Ovary (tissue), 3 donors: Measurements from ENCODE around the gene LEMD2.

Experiments used
- CTCF ChIP-seq, 3 donors: fragments of 450-650 bp in 2 of 3; fragments of 200-600 bp in 1 of 3; IDR thresholded peaks; one replicate each; pipeline versions ENCODE4 v1.5.1 to v1.8.0; 2016 to 2022; ENCODE audit warnings: antibody characterized with exemption in 3 of 3, mild to moderate bottlenecking in 1 of 3
- POLR2A ChIP-seq: fragments of 450-650 bp; IDR thresholded peaks from one replicate; pipeline ENCODE4 v1.6.1; 2017; ENCODE audit warnings: antibody characterized with exemption, mild to moderate bottlenecking, moderate library complexity
- donor health status: DM: no; HTN: no; CAD: no.

GRCh38 chr6:33830635-33831240 is 41.8 kb upstream of the LEMD2 start:
- TF ChIP-seq CTCF (IDR thresholded peaks at IDR 0.05): no peak
- no peak for TF ChIP-seq POLR2A
